Measurements from ENCODE around the gene PCYT2.

Gene PCYT2

DNA sequence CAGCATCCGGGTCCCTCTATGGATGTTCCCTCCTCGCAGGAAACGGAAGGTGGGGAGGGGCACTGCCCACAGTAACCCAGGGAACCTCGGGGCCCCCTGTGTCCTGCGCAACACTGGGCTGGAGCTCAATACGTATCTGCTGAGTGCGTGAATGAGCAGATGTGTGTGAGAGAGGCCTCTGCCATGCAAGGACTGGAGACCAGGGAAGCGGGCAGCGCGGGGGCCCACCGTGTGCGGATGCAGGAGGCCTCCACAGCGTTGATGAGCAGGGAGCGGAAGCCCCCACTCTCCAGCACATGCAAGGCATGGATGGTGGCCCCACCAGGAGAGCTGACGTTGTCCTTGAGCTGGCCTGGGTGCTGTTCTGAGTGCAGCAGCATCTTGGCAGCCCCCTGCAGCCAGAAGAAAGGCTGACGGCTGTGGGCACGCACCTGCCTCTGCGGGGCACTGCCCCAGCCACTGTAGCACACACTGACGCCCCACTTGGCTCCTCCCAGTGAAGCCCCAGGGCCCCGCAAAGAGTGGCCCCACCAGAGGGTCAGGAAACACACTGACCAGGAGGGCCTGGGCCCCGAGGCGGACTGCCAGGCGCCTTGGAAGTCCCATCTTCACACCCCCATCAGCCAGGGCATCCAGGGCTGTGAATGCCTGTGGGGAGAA is 23.0 kb upstream of the PCYT2 start:
- H3K36me3 ChIP-seq (ENCODE audit: control insufficient read depth, insufficient read depth, low read length), result peaks cover 8% of the 10 kb centered on the region
- no peak for DNase-seq (ENCODE audit: extremely low read depth, insufficient read length)
- no peaks in the 10 kb centered on the region for H3K27me3 ChIP-seq (replicated peaks; ENCODE audit: control insufficient read depth, insufficient read depth, low read length)
- no peak overlapping the region for H3K4me3 ChIP-seq (replicated peaks; ENCODE audit: low read depth, low read length)
- TF ChIP-seq, protein P1, sequence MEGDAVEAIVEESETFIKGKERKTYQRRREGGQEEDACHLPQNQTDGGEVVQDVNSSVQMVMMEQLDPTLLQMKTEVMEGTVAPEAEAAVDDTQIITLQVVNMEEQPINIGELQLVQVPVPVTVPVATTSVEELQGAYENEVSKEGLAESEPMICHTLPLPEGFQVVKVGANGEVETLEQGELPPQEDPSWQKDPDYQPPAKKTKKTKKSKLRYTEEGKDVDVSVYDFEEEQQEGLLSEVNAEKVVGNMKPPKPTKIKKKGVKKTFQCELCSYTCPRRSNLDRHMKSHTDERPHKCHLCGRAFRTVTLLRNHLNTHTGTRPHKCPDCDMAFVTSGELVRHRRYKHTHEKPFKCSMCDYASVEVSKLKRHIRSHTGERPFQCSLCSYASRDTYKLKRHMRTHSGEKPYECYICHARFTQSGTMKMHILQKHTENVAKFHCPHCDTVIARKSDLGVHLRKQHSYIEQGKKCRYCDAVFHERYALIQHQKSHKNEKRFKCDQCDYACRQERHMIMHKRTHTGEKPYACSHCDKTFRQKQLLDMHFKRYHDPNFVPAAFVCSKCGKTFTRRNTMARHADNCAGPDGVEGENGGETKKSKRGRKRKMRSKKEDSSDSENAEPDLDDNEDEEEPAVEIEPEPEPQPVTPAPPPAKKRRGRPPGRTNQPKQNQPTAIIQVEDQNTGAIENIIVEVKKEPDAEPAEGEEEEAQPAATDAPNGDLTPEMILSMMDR (IDR thresholded peaks at IDR 0.05; ENCODE audit: insufficient read depth, low read length, poor library complexity, severe bottlenecking), result no peak

DNA sequence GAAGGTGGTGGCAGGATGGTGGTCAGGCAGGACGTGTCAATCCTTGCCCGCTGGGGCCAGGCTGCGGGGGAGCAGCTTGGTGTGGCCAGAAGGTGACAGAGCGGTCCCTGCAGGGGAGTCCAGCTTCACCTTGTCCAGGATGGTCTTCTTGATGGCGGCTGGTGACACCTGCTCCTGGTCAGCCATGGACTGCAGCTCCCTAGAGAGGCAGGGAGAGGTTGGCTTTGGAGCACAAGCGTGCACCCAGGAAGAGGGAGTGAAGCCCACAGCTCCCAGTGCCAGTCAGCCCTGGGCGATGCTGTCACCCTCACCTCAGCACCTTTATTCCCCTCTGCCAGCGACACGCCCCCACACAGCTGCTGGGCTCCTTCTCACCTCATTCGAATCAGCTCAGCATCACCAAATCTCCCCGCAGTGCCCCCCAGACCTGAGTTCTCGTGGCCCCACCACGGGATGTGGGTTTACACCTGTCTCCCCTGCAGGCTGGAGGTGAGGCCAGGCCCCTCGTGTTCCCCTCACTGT is 22.0 kb upstream of the PCYT2 start:
- no peak for DNase-seq (ENCODE audit: extremely low read depth, insufficient read length)
- no peaks in the 10 kb centered on the region for H3K27me3 ChIP-seq (replicated peaks; ENCODE audit: control insufficient read depth, insufficient read depth, low read length)
- no peak overlapping the region for H3K4me3 ChIP-seq (replicated peaks; ENCODE audit: low read depth, low read length)
- peaks cover 8% of the 10 kb centered on the region for H3K36me3 ChIP-seq (ENCODE audit: control insufficient read depth, insufficient read depth, low read length)
- TF ChIP-seq, protein P1 (IDR thresholded peaks at IDR 0.05; ENCODE audit: insufficient read depth, low read length, poor library complexity, severe bottlenecking), result no peak

DNA sequence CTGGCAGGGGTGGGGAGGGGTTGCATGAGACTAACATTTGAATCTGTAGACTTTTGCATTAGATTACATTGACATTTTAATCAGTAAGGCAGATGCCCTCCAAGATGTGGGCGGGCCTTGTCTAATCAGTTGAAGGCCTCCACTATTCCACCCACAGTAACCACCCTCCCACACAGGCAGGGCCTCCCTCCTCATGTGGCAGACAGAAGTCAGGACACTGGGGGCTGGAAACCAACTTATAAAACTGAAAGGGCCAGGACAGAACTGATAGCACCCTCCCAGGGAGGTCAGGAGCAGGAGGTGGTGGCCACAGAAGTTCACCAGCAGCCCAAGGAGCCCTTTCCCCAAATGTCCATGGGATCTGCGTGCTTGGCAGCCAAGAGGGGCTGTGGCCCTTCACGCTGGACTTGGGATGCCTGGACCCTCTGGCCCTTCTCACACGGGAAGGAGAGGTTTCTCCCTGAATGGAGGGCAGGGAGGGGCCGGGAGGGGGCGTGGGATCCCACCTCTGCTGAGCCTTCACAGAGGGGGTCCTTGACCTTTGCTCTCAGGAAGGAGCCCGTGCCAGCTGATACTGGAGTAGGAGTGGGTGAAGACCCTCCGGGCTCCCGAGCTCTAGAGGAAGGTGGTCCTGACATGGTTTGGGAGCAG is 21.3 kb upstream of the PCYT2 start:
- Histone ChIP-seq H3K4me3 (replicated peaks; ENCODE audit: low read depth, low read length) (no peak overlapping the region), H3K27me3 (replicated peaks; ENCODE audit: control insufficient read depth, insufficient read depth, low read length) (no peaks in the 10 kb centered on the region), H3K36me3 (ENCODE audit: control insufficient read depth, insufficient read depth, low read length) (peaks cover 8% of the 10 kb centered on the region)
- TF ChIP-seq, protein P1 (IDR thresholded peaks at IDR 0.05; ENCODE audit: insufficient read depth, low read length, poor library complexity, severe bottlenecking), result no peak
- DNase-seq (ENCODE audit: extremely low read depth, insufficient read length), result no peak

DNA sequence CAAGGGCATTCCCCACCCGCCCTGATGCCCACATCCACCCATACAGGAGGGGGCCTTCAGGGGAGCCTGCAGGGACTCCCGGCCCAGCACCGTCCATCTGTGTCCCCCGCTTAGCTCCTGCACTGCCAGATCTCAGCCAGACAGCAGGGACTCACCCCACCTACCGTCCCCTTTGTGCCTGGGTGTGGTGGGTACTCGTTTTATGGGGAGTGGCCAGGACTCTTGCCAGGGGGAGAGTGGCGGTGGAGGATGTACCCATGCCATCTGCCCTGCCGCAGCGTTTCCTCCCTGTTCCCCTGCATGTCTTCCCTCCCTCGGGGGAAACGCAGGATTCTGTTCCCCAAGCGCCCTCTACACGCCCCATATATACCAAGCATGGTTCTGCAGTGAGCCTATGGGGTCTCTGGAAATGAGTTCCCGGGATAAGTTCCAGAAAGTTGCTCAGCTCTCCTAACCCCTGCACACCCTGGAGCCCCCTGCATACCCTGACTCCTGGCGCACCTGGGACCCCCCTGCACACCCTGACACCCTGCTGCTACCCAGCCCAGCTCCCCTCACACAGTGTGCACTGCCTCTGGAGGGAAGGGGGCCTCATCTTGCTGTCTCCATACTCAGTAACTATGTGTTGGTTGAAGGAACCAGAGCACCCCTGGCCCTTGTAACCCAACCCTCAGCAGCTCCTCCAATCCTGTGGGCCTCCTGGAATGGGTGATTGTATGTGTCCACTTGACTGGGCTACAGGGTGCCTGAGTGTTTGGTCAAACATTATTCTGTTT is 20.5 kb upstream of the PCYT2 start:
- peaks cover 8% of the 10 kb centered on the region for H3K36me3 ChIP-seq (ENCODE audit: control insufficient read depth, insufficient read depth, low read length)
- H3K4me3 ChIP-seq (replicated peaks; ENCODE audit: low read depth, low read length), result no peak overlapping the region
- TF ChIP-seq, protein P1 (IDR thresholded peaks at IDR 0.05; ENCODE audit: insufficient read depth, low read length, poor library complexity, severe bottlenecking), result no peak
- no peaks in the 10 kb centered on the region for H3K27me3 ChIP-seq (replicated peaks; ENCODE audit: control insufficient read depth, insufficient read depth, low read length)
- DNase-seq (ENCODE audit: extremely low read depth, insufficient read length), result no peak

DNA sequence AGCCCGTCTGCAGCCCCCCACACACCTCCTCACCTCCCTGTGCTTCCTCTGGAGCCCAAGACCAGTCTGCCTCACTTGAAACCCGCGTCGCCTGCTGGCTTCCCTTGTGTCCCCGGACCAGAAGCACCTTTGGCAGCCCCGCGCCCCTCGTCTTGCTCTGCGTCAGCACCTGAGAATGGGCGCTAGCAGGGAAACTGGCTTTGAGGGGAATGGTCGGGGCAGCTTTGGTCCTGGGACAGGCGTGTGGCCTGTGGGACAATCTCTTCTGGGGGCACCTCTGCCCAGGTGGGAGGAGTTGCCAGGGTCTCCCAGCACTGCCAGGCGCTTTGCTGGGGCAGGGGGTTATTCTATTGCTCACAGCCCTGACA is 20.0 kb upstream of the PCYT2 start:
- Histone ChIP-seq H3K27me3 (replicated peaks; ENCODE audit: control insufficient read depth, insufficient read depth, low read length) (no peaks in the 10 kb centered on the region), H3K36me3 (ENCODE audit: control insufficient read depth, insufficient read depth, low read length) (peaks cover 8% of the 10 kb centered on the region), H3K4me3 (replicated peaks; ENCODE audit: low read depth, low read length) (no peak overlapping the region)
- TF ChIP-seq, protein P1 (IDR thresholded peaks at IDR 0.05; ENCODE audit: insufficient read depth, low read length, poor library complexity, severe bottlenecking), result no peak
- DNase-seq (ENCODE audit: extremely low read depth, insufficient read length), result no peak

Data from GM06990 (cell line).